ENCODE data around the gene KRTAP10-1. TPM values are rescaled to one million over a fixed set of nuclear protein-coding genes. Genes with fewer than 3 reads are reported as not detected.
"Not testable (repeated sequence)": the region's sequence is repeated elsewhere in the genome, so short reads cannot be mapped to it uniquely, and the experiment has no call there.

The KRTAP10-1 gene
- polyA plus RNA-seq, 3 donors from 2014 or later = not detected

- Mint-ChIP-seq H3K4me3 (no peak overlapping the region), H3K4me1 (peaks cover 13 to 14% of the 10 kb centered on the region in 2 donors), H3K9me3 (peaks cover 0 to 7% (median 5%) of the 10 kb centered on the region in 6 donors), H3K27me3 (ENCODE audit: low read depth in 3 of 3) (peaks cover 6 to 8% (median 7%) of the 10 kb centered on the region in 3 donors), H3K27ac (no peak overlapping the region), H3K36me3 (no peaks in the 10 kb centered on the region)
- no peak for DNase-seq
Observed at GRCh38 chr21:44566403-44566802, 26.4 kb upstream of the KRTAP10-1 start.

- peaks cover 0 to 7% (median 5%) of the 10 kb centered on the region in 6 donors for H3K9me3 Mint-ChIP-seq
- peak overlapping the region in 2 of 5 donors; percentile 38 to 48 for H3K4me3 Mint-ChIP-seq
- H3K27ac Mint-ChIP-seq = peak overlapping the region; percentile 16 to 84 (median 74)
- no peaks in the 10 kb centered on the region for H3K36me3 Mint-ChIP-seq
- no peak for DNase-seq
- peaks cover 13 to 14% of the 10 kb centered on the region in 2 donors for H3K4me1 Mint-ChIP-seq
- H3K27me3 Mint-ChIP-seq (ENCODE audit: low read depth in 3 of 3) = peaks cover 3 to 7% (median 5%) of the 10 kb centered on the region in 3 donors
Observed at GRCh38 chr21:44564886-44565598, 25.0 kb upstream of the KRTAP10-1 start.

- Mint-ChIP-seq H3K27ac (peak overlapping the region in 3 of 6 donors; percentile 1 to 68 (median 47)), H3K27me3 (ENCODE audit: low read depth in 3 of 3) (peaks cover under 1 to 4% (median 3%) of the 10 kb centered on the region in 3 donors), H3K36me3 (no peaks in the 10 kb centered on the region), H3K4me1 (peaks cover 13 to 14% of the 10 kb centered on the region in 2 donors), H3K4me3 (no peak overlapping the region), H3K9me3 (peaks cover 0 to 9% (median 5%) of the 10 kb centered on the region in 6 donors)
- DNase-seq = no peak
Observed at GRCh38 chr21:44564099-44564498, 24.1 kb upstream of the KRTAP10-1 start.

GRCh38 chr21:44558695-44559094, 18.7 kb upstream of the KRTAP10-1 start, which contains the start of gene KRTAP10-3:
TSS of gene KRTAP10-3 (minus strand) at chr21:44558795. CDS start at chr21:44558715, 80 bp downstream.
- H3K36me3 Mint-ChIP-seq = peaks cover 0 to 3% (median 0%) of the 10 kb centered on the region in 3 donors
- H3K9me3 Mint-ChIP-seq = peaks cover 0 to 9% (median 5%) of the 10 kb centered on the region in 6 donors
- no peak within 1 kb of the TSS for H3K27ac Mint-ChIP-seq
- H3K27me3 Mint-ChIP-seq (ENCODE audit: low read depth in 3 of 3) = peaks cover 0 to 6% (median 2%) of the 10 kb centered on the region in 3 donors
- no peaks in the 10 kb centered on the region for H3K4me1 Mint-ChIP-seq
- H3K4me3 Mint-ChIP-seq = no peak within 1 kb of the TSS
- no peak for DNase-seq

- not testable (repeated sequence) for H3K36me3 Mint-ChIP-seq; H3K4me1 Mint-ChIP-seq; H3K4me3 Mint-ChIP-seq; H3K27ac Mint-ChIP-seq; H3K9me3 Mint-ChIP-seq; DNase-seq; H3K27me3 Mint-ChIP-seq (ENCODE audit: low read depth in 3 of 3)
Observed at GRCh38 chr21:44558329-44558675, 18.3 kb upstream of the KRTAP10-1 start.

- no peak overlapping the region for H3K4me3 Mint-ChIP-seq
- DNase-seq = no peak
- H3K27ac Mint-ChIP-seq = no peak overlapping the region
- H3K4me1 Mint-ChIP-seq = no peaks in the 10 kb centered on the region
- H3K36me3 Mint-ChIP-seq = peaks cover 0 to 3% (median 0%) of the 10 kb centered on the region in 3 donors
- H3K27me3 Mint-ChIP-seq (ENCODE audit: low read depth in 3 of 3) = peaks cover 0 to 6% (median 2%) of the 10 kb centered on the region in 3 donors
- H3K9me3 Mint-ChIP-seq = peaks cover 0 to 9% (median 4%) of the 10 kb centered on the region in 6 donors
Observed at GRCh38 chr21:44557491-44558328, 17.7 kb upstream of the KRTAP10-1 start.

- peaks cover 0 to 4% (median 1%) of the 10 kb centered on the region in 6 donors for H3K9me3 Mint-ChIP-seq
- peaks cover 0 to 3% (median 0%) of the 10 kb centered on the region in 3 donors for H3K36me3 Mint-ChIP-seq
- no peak for DNase-seq
- H3K27ac Mint-ChIP-seq = no peak overlapping the region
- no peaks in the 10 kb centered on the region for H3K4me1 Mint-ChIP-seq
- H3K4me3 Mint-ChIP-seq = no peak overlapping the region
- peaks cover 0 to 6% (median 2%) of the 10 kb centered on the region in 3 donors for H3K27me3 Mint-ChIP-seq (ENCODE audit: low read depth in 3 of 3)
Observed at GRCh38 chr21:44556879-44557278, 16.9 kb upstream of the KRTAP10-1 start.

GRCh38 chr21:44555200-44555875, 15.3 kb upstream of the KRTAP10-1 start:
- no peak overlapping the region for H3K27ac Mint-ChIP-seq
- H3K4me1 Mint-ChIP-seq = no peaks in the 10 kb centered on the region
- H3K9me3 Mint-ChIP-seq = peaks cover 0 to 2% (median 0%) of the 10 kb centered on the region in 6 donors
- H3K4me3 Mint-ChIP-seq = no peak overlapping the region
- no peak for DNase-seq
- peaks cover 0 to 3% (median 0%) of the 10 kb centered on the region in 3 donors for H3K36me3 Mint-ChIP-seq
- H3K27me3 Mint-ChIP-seq (ENCODE audit: low read depth in 3 of 3) = peaks cover 2 to 6% (median 2%) of the 10 kb centered on the region in 3 donors

- Mint-ChIP-seq H3K4me3 (no peak overlapping the region), H3K27me3 (ENCODE audit: low read depth in 3 of 3) (peaks cover 3 to 4% (median 3%) of the 10 kb centered on the region in 3 donors), H3K36me3 (peaks cover 0 to 5% (median 2%) of the 10 kb centered on the region in 3 donors), H3K4me1 (peaks cover 17 to 20% of the 10 kb centered on the region in 2 donors), H3K9me3 (peaks cover 0 to 2% (median under 1%) of the 10 kb centered on the region in 6 donors), H3K27ac (no peak overlapping the region)
- no peak for DNase-seq
Observed at GRCh38 chr21:44552681-44553080, 12.7 kb upstream of the KRTAP10-1 start.

GRCh38 chr21:44552136-44552535, 12.1 kb upstream of the KRTAP10-1 start:
- Mint-ChIP-seq H3K27ac (no peak overlapping the region), H3K4me1 (peaks cover 22 to 25% of the 10 kb centered on the region in 2 donors), H3K27me3 (ENCODE audit: low read depth in 3 of 3) (peaks cover 3 to 4% (median 4%) of the 10 kb centered on the region in 3 donors), H3K36me3 (peaks cover 5 to 11% (median 7%) of the 10 kb centered on the region in 3 donors), H3K9me3 (peaks cover 4 to 8% (median 5%) of the 10 kb centered on the region in 6 donors), H3K4me3 (no peak overlapping the region)
- no peak for DNase-seq

- Mint-ChIP-seq H3K27ac (peak within 1 kb of the TSS in 1 of 6 donors; percentile 35), H3K4me3 (no peak within 1 kb of the TSS), H3K36me3 (peaks cover 11 to 15% (median 14%) of the 10 kb centered on the region in 3 donors), H3K27me3 (ENCODE audit: low read depth in 3 of 3) (peaks cover 3 to 6% (median 4%) of the 10 kb centered on the region in 3 donors), H3K9me3 (peaks cover 10 to 14% (median 12%) of the 10 kb centered on the region in 6 donors), H3K4me1 (peaks cover 26 to 31% of the 10 kb centered on the region in 2 donors)
- DNase-seq = no peak
Observed at GRCh38 chr21:44551340-44551961, 11.5 kb upstream of the KRTAP10-1 start, which contains the start of gene KRTAP10-2. TSS of gene KRTAP10-2 (minus strand) at chr21:44551505. CDS start at chr21:44551458, 47 bp downstream.

GRCh38 chr21:44550807-44551206, 10.8 kb upstream of the KRTAP10-1 start:
- Mint-ChIP-seq H3K27me3 (ENCODE audit: low read depth in 3 of 3) (peaks cover 3 to 6% (median 4%) of the 10 kb centered on the region in 3 donors), H3K9me3 (peaks cover 10 to 21% (median 12%) of the 10 kb centered on the region in 6 donors), H3K4me1 (peaks cover 26 to 31% of the 10 kb centered on the region in 2 donors), H3K4me3 (no peak overlapping the region), H3K36me3 (peaks cover 13 to 15% (median 14%) of the 10 kb centered on the region in 3 donors), H3K27ac (peak overlapping the region in 1 of 6 donors; percentile 35)
- no peak for DNase-seq

GRCh38 chr21:44550285-44550684, 10.3 kb upstream of the KRTAP10-1 start:
- not testable (repeated sequence) for H3K27ac Mint-ChIP-seq; H3K27me3 Mint-ChIP-seq (ENCODE audit: low read depth in 3 of 3); DNase-seq; H3K4me3 Mint-ChIP-seq
- H3K4me1 Mint-ChIP-seq = peaks cover 26 to 32% of the 10 kb centered on the region in 2 donors
- peaks cover 14 to 17% (median 15%) of the 10 kb centered on the region in 3 donors for H3K36me3 Mint-ChIP-seq
- peaks cover 11 to 26% (median 16%) of the 10 kb centered on the region in 6 donors for H3K9me3 Mint-ChIP-seq
